Measurements from ENCODE around the gene SLC5A10.

The SLC5A10 gene

DNA sequence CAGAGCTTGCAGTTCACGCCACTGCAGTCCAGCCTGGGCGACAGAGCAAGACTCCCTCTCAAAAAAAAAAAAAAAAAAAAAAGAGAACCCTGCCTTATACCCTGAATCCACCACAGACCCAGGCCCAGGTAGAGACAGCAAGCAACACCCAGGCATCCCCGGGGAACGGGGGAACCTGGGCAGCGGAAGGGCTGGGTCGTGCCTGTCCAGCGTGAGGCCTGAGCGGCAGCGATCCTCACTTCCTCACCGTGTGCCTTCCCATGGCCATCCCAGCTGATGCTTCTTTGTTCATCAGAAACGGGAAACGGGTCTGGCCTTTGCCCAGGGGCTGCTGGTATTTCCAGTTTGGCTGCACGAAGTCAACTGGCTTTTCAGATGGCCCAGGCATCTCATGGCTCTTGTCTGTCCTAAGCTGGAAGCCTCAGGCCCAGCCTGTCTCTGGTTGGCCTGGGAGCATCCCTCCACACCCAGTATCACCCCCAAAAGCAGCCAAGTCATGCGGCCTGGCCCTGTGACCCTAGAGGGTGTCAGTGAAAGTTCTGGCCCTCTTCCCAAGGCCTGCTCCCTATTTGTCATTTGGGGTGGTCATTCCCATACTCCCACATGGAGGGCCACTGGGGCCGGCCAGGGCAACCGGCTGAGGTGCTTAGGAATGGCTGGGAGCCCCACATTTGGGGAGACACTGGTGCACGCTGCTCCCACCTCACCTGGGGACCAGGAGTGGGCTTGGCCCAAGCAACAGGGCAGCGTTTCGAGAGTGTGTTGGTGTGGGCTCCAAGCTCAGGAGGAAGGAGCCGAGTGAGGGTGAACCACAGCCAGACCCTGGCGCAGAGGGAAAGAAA lies 32.5 kb downstream of the SLC5A10 start:
- DNase-seq (ENCODE audit: low read depth, low spot score) = no peak

DNA sequence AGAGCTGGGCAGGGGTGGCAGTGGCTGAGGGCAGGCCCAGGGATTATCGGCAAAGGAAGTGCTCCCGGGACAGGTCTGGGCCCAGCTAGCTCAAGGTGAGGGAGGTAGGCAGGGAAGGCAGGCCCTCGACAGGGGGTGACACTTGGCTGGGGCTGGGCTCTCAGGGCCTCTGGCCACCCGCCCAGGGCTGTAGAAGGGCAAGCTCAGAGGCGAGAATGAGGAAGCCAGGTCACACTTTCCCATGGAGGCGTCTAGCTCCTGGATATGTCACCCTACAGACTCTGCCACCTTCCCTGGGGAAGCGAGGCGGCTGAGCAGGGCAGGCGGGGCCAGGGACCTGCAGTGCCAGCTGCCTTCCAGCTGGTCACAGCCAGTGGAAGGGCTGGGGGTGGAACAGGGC lies 33.5 kb downstream of the SLC5A10 start:
- no peak for DNase-seq (ENCODE audit: low read depth, low spot score)

DNA sequence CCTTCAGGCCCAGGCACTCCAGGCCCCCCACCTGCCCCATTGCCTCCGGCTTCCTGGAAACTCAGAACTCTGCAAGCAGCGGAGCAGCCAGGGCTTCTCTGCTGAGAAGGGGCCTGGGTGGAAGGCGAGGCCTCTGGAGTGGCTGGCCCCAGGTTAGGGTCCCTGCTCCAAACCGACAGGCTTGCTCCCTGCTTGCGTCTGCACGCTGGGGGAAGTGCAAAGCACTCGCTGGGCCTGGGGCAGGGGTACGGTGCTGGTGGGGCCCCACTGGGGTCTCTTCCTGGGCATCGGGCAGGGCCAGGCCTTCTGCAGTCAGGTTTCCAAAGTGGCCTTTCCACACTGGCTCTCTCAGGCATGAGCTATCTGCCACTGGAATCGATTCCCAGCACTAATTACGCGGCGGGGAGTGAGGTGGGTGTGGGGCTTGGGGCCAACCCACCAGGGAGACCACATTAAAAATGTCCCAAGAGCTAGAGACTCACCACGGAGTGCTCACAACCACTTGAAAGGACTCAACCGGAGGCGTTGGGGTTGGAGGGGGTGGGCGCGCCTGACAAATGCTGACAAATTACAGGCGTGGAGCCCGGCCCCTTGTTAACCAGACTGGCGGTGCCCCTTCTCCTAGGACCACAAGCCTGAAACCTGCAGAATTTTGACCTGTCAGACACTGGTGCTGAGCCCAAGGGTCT lies 34.7 kb downstream of the SLC5A10 start:
- DNase-seq (ENCODE audit: low read depth, low spot score) = no peak

DNA sequence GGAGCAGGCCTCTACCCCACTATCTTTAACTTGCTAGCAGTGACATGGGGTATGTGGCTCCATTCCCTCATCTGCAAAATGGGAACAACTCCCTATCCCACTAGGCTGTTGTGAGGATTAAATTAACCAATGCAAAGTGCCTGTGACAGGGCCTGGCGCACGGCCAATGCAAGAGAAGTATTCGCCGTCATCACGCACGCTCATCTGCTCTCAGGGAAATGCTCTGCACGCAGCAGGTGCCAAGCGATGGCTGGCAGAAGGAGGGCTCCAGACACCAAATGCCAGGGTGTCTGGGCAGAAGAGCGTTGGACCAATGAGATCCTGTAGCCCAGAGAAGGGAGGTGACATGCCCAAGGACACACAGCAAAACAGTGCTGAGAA lies 35.3 kb downstream of the SLC5A10 start:
- no peak for DNase-seq (ENCODE audit: low read depth, low spot score)

DNA sequence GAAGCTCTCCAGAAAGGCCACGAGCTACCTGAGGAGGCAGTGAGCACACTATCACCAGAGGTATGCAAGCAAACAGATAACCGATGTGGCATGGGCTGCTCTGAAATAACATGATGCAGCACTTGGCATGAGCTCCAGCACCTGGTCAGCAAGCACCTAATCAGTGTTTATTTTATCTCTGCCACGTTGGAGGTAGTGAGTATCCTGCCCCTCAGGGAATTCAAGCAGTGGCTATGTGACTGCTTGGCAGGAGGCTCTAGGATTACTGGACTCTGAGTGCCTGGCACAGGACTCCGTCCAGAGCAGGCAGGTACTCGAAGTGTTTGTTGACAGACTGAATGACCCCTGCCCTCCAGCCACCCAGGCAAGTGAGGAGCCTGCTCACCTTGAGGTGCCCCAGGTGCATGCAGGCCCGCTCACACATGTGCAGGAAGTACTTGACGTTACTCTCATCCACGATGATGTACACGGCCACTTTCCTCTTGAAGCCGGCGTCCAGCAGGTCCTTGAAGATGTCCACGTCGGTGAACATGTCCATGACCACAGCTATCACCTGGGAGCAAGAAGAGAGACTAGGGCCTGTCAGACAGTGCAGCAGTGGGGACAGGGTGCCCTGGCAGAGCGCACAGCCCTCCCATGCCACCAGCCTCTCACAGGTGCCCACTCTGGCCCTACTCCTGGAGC lies 36.0 kb downstream of the SLC5A10 start:
- DNase-seq (ENCODE audit: low read depth, low spot score) = no peak

DNA sequence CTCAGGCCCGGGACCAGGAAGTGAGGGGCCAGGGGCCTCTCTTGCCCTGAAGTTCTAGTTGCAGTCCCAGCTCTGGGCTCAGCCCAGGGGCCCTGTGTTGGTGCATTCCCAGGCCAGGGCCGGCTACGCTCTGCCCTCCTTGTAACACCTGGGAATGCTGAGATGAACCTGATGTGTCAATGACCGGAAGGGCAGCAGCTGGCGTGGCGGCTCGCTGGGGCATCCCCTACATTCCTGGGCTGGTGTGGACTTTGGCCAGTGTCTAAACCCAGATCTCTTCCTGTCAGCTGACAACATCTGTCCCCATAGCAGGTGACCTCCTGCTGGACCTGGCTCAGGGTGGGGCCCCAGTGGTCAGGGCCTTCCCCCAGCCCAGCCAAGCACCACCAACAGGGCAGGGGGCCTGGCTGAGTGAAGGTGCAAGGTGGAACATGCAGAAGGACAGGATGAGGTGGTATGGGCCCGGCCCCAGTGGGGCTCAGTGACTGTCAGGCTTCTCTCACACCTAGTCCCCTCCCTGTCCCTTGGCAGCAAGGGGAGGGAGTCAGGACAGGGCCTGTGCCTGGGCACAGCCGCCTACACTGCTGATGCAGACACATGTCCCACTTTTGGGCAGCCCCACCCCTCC lies 36.7 kb downstream of the SLC5A10 start:
- no peak for DNase-seq (ENCODE audit: low read depth, low spot score)

DNA sequence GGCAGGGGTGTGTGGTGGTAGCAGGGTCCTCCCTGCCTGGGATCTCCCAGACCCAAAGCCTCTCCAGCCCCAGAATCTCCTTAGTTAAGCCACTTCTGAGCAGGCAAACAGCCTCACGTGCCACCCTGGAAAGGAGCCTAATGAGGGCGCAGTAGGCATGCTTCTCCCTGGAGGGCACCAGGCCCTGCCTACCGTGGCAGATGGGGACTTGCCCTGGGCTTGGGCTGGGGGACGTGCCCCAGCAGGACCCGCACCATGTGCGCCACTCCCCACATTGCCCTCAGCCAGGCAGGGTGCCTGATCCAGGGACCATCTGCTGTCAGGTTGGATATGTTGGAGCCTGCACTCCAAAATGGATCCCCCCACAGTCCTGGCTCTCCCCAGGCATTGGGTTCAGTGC lies 38.4 kb downstream of the SLC5A10 start:
- no peak for DNase-seq (ENCODE audit: low read depth, low spot score)

DNA sequence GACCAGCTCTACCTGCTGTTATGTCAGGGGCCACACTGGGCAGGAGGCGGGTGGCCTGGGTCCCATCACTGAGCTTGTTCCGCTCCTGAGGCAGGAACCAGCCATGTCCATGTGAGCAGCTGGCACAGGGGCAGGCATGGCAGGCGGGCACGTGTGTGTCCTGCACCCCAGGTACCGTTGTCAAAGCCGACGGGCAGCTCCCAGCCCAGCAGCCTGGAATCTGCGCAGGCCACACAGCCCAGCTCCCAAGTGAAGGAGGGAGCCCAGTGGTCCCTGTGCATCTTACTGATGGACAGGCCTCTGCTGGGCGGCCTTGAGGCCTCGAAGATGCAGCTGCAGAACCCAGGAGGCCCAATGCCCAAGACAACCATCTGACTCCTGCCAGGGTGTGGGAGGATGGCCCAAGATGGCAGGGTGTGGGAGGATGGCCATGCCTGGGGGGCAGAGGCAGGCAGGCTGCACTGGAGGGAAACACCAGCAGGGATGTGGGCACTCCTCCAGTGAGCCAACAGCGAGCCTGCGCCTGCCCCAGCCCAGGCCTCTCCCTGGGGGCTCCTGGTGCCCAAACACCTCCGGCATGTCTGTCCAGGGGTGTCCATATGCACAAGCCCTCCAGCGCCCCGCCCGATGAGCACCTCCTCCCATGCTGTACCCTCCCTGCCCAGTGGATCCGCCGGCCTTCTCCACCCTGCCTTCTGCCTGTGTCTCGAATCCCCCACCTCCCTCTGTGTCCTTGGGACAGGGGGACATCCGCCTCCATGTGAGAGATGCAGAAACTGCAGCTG lies 39.8 kb downstream of the SLC5A10 start:
- no peak for DNase-seq (ENCODE audit: low read depth, low spot score)

DNA sequence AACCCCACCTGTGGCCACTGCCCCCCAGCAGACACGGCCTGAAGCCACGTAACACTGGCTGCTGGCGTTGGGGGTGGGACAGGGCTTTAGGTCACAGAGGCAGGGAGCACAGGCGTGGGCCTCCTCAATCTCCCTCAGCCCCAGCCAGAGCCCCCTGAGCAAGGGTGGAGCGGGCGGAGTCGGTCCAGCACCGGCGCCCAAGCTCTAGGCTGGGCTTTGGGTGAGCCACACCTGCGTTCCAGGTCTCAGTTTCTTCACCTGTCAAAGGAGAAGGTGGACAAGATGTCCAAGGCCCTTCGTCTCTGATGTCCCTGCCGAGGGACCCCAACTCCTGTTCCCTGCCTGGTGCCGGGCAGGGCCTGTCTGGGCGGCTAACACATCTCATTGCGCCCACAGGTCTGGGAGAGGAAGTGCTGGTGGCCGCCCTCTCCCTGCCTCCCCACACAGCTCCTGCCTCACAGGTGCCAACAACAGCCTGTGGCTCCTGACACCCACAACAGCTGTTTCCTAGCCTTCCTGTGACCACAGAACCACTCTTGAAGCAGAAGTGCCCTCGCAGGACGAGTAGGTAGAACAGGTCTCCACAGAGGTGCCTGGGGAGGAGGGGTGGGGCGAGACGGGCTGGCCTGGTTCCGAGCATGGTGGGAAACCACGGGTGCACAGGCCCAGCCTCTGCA lies 40.6 kb downstream of the SLC5A10 start:
- no peak for DNase-seq (ENCODE audit: low read depth, low spot score)

DNA sequence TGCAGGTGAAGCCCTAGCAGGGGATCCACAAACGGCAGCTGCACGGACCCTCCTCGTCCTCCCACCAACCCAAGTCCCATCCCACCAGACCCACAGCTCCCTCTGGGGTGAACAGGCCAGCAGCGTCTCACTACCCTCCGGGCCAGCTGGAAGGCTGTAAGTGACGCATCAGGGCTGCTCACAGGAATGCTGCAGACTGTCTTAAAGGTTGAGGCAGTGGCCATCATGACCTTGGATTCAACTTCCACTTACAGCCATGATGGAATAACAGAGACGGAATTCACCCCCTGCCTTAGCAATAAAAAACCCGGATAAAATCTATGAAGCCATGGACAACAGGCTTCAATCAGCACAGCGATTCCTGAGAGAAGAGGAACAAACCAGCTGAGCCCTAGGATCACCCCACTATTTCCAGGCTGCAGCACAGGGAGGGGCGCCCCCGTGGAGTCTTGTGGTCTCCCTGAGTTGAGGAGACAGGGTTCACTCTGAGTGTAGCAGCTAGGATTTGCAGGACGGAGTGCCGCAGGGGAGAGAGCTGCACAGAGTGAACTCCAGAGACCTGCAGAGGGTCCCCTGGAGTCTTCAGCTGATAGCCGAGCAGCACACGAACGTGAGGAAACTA lies 42.1 kb downstream of the SLC5A10 start:
- no peak for DNase-seq (ENCODE audit: low read depth, low spot score)

DNA sequence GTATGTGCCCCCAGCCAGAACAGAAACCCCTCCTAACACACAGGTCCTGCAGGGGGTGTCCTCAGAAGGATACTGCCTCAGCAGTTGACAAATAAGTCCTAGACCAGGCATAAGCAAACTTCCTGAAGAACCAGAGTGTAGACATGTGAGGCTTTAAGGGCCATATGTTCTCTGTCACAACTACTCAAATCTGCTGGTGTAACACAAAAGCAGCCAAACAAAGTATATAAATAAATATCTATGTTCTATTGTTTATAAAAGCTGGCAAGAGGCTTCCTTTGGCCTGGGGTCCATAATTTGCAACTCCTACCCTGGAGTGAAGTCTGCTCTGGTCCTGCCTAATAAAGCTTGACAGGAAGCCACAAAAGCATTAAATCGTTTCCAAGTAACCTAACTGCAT lies 42.7 kb downstream of the SLC5A10 start:
- DNase-seq (ENCODE audit: low read depth, low spot score) = no peak

DNA sequence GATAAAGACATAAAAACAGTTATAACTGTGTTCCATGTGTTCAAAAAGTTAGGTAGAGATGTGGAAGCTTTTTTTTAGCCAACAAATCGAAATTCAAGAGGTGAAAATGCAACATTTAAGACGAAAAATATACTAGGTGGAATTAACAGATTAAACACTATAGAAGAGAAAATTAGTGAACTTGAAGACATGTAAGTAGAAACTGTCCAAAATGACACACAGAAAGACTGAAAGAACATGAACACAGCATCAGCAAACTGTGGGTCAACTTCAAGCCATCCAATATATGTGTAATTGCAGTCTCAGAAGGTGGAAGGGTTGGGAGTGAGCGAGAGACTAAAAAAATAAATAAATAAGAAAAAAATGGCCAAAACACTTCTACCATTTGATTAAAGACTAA lies 43.3 kb downstream of the SLC5A10 start:
- no peak for DNase-seq (ENCODE audit: low read depth, low spot score)

DNA sequence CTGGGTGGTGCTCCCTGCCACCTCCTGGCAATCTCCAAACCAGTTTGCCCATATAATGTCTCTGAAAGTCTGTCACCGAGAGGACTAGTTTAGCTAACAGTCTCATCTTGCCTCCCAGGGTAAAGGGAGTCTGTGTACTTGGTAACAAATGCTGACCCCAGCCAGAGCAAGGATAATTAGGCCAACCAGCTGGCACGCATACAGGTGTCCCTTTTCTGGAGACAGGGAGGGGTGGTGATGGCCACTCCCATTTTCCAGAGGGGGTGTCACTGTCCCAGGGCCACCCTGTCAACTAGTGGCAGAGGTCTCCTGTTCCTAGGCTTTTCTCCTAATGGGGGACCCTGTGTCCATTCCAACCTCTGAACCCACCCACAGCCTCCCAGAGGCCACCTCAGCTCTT lies 44.5 kb downstream of the SLC5A10 start:
- DNase-seq (ENCODE audit: low read depth, low spot score) = no peak

DNA sequence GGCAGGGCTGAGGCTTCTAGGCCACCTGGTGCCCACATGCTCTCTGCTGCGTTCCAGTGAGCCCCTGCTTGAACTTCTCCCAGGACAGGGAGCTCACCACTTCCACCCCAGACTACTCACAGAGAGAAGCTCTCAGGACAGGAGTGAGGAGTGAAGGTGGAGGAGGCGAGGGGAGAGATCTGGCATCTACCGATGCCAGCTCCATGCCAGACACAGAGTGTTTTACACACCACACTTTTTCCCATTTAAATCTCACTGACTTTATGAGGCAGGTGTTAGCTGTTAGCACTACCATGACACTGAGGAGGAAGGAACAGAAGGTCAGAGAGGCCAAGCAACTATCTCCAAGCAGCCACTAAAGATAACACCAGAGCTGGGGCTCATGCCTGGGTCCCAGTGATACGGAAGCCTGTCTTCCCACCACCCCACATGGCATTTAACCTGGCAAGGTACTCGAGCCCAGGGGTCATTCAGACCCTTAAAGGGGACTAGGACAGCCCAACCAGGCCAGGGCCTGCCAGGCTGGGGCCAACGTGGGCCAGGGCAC lies 45.8 kb downstream of the SLC5A10 start:
- DNase-seq (ENCODE audit: low read depth, low spot score) = no peak

DNA sequence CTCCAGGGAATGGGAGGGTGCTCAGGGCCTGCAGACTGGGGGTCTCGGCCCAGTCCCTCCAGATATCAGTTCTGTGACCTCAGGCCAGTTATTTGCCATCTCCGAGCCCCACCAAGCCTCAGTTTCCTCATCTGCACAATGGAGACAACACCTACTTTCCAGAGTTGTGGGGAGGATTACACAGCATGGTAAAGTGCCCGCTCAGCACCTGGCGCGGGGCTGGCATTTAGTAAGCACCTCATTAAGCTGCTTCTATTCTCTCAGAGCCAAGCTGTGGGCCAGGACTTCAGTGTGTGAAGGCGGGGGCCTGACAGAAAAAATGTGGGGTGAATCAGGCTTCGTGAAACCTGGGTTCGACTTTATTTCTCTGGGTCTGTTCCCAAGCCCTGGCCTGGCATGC lies 47.4 kb downstream of the SLC5A10 start:
- DNase-seq (ENCODE audit: low read depth, low spot score) = no peak

DNA sequence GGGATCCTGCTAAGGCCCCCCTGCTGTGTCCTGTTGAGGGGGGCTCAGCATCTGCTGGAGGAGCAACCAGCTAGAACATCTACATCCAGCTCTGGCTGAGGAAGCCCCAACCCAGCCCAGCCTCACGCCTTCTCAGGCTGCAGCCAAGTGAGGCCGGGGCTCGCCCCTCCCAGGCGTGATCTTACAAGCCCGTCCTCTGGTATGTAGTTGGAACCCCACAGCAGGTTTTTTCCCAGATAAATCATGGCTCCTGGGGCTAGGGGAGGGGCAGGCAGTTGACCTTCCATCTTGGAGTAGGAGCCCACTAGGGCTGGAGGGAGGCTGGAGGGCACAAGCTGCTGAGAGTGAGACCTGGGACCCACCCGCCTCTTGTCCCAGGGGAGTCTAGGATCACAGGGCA lies 47.9 kb downstream of the SLC5A10 start:
- no peak for DNase-seq (ENCODE audit: low read depth, low spot score)

DNA sequence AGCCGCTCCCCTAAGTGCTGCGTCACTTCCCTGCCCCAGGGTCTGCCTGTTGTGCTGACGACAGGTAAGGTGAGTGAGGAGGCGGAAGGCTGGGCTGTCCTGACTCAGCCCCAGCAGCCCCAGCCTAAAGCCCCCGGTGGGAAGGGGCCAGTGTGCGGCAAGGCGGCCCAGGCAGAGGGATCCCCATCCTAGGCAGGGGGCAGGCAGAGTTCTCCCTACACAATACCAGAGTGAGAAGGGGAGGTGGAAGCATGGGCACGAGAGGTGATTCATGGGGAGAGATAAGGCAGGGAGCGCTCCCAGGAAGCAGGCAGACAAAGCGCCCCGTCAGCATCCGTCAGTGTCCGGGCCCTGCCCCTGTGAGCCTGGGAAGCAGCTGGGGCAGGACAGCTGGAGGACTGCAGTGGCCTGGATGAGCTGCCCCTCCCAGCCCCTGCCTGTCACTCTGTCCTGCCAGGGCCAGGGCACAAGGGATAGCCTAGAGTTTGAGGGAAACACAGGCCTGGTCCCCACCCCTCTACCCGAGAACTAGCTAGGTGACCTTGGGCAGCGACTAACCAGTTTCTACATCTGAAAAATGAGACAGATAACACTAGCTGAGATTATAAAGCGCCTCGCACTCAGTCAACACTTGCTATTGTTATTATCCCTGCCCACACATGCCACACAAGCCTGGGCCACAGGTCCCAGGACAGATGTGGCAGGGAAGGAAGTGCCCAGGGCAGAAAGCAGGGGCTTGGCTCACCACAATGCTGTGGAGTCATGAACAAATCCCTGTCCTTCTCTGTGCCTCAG lies 48.8 kb downstream of the SLC5A10 start:
- no peak for DNase-seq (ENCODE audit: low read depth, low spot score)

DNA sequence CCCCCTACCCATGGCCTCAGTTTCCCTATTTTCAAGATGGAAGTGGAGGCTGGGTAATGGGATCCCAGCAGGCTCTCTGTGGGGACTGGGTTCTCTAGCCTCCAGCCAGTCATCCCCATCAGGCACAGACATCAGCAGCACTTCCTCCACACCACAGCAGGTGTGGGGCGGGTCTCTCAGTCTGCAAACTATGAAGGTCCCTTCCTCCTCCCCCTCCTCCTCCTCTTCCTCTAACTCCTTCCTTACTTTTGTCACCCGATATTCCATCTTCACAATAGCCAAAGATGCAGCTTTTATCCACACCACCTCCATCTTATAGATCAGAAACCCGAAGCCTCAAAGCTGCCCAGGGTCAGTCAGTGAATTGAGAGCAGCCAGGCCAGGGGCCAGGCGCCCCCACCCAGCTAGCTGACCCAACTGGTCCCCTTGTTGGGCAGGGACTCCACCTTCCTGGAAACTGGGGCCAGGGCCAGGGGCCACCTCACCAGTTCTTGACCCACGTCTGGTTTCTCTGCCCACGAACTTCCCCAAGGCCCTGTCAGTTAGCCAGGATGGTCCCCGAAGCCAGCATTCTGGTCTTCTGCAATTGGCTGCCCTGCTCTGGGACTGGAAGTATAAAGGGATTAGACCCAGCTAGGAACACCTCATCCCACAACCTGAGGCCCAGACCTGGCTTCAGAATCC lies 50.1 kb downstream of the SLC5A10 start:
- no peak for DNase-seq (ENCODE audit: low read depth, low spot score)

Data from activated CD4-positive, CD25-positive, alpha-beta regulatory T cell treated with anti-CD3 and anti-CD28 coated beads, Interleukin-2, amount 50 U/mL, for 16 hours (primary cell).